GM19099 (cell line): ENCODE data around the gene UROC1.

Experiments used
- POLR2A ChIP-seq: IDR thresholded peaks from 3 replicates; pipeline ENCODE4 v1.6.1; 2011; ENCODE audit warnings: low read depth; ENCODE audit not compliant: insufficient read length; ENCODE audit errors: extremely low read depth

UROC1 gene

DNA sequence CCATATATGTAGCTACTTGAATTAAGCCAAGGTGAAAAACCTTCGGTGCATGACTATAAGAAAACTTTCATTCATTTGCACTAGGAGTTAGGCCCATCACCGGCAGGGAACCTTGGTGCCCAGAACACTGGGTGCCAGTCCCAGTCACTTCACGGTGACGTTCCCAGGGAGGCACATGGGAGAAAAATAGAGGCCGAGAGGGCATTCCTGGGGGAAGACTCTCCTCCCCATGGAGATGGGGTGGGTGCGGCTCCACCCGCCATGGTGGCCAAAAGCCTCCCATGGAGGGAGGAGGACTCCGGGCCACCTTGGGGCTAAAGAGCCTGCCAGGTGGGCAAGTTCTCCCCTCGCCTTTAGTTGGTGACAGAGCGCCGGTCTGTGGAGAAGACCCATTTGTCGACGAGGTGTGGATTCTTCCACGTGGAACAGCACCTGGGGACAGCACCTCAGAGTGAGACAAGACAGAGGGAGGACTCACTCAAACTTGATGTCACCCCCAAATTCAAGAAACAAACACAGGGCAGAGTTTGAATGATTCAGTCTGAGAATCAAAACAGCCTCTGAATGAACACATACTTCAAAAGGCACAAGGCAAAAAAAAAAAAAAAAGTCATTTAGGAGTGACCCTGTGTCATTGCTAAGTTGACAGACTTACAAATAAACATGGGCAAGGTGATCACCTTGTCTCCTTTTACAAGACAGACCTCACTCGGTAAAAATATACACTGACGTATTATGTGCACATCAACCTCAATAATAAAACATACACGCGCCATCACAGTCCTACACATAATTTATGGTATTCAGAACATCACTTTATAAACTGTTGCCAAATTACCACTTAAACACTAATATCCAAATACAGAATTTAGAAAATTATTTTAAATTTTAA is 80.5 kb downstream of the UROC1 start:
- no peak for TF ChIP-seq POLR2A

- no peak for TF ChIP-seq POLR2A
These were observed 81.9 kb downstream of the UROC1 start for GRCh38 chr3:126435456-126436315.

- no peak for TF ChIP-seq POLR2A
These were observed 82.6 kb downstream of the UROC1 start for GRCh38 chr3:126434931-126435411.

GRCh38 chr3:126434264-126434590 is 83.3 kb downstream of the UROC1 start:
- TF ChIP-seq POLR2A = no peak

- no peak for TF ChIP-seq POLR2A
These were observed 83.9 kb downstream of the UROC1 start for GRCh38 chr3:126433496-126434263.

DNA sequence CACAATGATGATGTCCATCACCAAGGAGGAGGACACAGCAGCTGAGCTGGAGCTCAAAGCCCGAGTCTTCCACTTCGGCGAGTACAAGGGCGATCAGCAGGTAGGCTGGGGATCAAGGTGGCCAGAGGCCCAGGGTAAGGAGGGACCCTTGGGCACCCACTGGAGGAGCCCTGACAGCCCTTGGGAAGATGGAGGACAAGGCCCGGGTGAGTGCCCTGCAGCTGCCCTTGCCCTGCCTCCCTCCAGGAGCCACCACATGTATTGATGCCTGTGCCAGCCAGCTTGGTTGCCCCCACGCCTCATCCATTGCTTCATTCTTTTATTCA is 84.5 kb downstream of the UROC1 start:
- no peak for TF ChIP-seq POLR2A

DNA sequence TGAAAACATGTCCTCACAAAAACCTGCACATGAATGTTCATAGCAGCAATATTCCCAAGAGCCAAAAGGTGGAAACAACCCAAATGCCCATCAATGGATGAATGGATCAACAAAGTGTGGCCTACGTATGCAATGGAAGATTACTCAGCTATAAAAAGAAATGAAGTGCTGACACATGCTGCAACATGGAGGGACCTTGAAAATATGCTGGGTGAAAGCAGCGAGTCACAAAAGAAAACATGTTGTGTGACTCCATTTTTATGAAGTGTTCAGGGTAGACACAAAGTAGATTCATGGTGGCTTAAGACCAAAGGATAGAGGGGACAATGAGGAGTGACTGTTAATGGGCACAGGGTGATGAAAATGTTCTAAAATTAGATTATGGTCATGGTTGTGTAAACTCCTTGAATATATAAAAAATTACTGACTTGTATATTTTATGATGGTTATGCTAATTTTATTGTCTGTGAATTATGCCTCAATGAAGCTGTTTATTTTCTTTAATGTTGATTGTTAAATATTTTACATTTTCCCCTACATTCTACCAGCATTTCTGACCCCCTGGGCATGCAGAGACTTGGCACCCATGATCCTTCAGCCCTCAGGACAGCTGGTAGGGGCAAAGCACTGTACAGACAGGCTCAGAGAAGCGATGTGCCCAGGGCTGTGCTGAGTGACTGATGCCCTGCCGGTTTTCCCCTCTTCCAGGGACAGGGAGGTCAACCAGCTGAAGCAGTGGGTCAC is 85.0 kb downstream of the UROC1 start:
- TF ChIP-seq POLR2A = no peak
